A673 (cell line): ENCODE data around the gene PKD1.

ENCODE experiments used
- EZH2 ChIP-seq: fragments of 200-600 bp; sonication (generic); IDR thresholded peaks from 2 replicates; pipeline ENCODE4 v1.6.1; 2017; ENCODE audit warnings: borderline replicate concordance, low read depth, mild to moderate bottlenecking, mixed read lengths, antibody characterized with exemption, low read length; ENCODE audit not compliant: poor library complexity, severe bottlenecking
- TF ChIP-seq, protein P1 (sequence below): fragments of 300-800, 200-600 bp; sonication (generic); conservative IDR thresholded peaks from 2 replicates; pipeline ENCODE4 v1.5.1; 2017; ENCODE audit warnings: low read depth, mild to moderate bottlenecking, antibody characterized with exemption, low read length, moderate library complexity, mixed read lengths

DNA sequence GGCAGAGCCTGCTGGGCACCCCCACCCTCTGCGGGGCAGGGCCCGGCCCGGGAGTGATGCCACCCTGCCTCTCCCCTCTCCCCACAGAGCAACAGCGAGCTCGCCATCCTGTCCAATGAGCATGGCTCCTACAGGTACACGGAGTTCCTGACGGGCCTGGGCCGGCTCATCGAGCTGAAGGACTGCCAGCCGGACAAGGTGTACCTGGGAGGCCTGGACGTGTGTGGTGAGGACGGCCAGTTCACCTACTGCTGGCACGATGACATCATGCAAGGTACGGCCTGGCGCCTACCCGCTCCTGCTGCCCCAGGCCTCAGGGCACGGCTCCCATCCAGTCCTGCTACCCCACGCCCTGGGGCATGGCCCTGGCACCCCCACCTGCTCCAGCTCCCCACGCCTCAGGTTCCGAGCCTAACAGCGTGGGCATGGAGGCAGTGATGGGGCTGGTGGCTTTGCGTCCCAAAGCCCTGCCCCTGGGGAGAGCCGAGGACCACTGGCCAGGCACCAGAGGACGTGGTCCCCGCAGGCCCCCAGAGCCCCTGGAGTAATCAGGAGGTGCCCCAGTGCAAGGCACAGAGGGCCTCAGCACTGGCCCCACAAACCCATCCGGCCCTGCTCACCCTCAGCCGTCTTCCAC, 49.5 kb downstream of the PKD1 start:
- TF ChIP-seq, protein P1, sequence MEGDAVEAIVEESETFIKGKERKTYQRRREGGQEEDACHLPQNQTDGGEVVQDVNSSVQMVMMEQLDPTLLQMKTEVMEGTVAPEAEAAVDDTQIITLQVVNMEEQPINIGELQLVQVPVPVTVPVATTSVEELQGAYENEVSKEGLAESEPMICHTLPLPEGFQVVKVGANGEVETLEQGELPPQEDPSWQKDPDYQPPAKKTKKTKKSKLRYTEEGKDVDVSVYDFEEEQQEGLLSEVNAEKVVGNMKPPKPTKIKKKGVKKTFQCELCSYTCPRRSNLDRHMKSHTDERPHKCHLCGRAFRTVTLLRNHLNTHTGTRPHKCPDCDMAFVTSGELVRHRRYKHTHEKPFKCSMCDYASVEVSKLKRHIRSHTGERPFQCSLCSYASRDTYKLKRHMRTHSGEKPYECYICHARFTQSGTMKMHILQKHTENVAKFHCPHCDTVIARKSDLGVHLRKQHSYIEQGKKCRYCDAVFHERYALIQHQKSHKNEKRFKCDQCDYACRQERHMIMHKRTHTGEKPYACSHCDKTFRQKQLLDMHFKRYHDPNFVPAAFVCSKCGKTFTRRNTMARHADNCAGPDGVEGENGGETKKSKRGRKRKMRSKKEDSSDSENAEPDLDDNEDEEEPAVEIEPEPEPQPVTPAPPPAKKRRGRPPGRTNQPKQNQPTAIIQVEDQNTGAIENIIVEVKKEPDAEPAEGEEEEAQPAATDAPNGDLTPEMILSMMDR, result no peak
- no peak for TF ChIP-seq EZH2
